Neutrophil (primary cell): ENCODE data around the gene LSM12.
A peak's percentile ranks its signal among the peaks of the same experiment; 100 is the strongest.

Experiments
- H3K27ac ChIP-seq: fragments of 200-600 bp; sonication (generic); 2 replicates; pipeline ENCODE4 v1.5.1; 2016; ENCODE audit warnings: mild to moderate bottlenecking, moderate library complexity
- H3K27me3 ChIP-seq: fragments of 200-600 bp; sonication (generic); 2 replicates; pipeline ENCODE4 v1.6.0; 2016; ENCODE audit warnings: mild to moderate bottlenecking
- H3K36me3 ChIP-seq: fragments of 200-600 bp; sonication (generic); 2 replicates; pipeline ENCODE4 v1.5.1; 2017
- H3K4me1 ChIP-seq, 2 experiments: fragments of 200-600 bp in 1 of 2; sonication (generic) in 1 of 2; 1 replicate in 1 of 2; 2 replicates in 1 of 2; pipeline versions ENCODE4 v1.5.1 to v1.6.1; 2013 to 2016; ENCODE audit warnings: low read depth in 1 of 2, low read length in 1 of 2, mild to moderate bottlenecking in 1 of 2, moderate library complexity in 1 of 2; ENCODE audit not compliant: control insufficient read depth in 1 of 2, insufficient read depth in 1 of 2
- H3K4me3 ChIP-seq, 2 experiments: fragments of 200-600 bp in 1 of 2; sonication (generic) in 1 of 2; 1 replicate in 1 of 2; 2 replicates in 1 of 2; pipeline ENCODE4 v1.5.1; 2013 to 2016; ENCODE audit warnings: low read depth in 1 of 2, low read length in 1 of 2, mild to moderate bottlenecking in 1 of 2, moderate library complexity in 1 of 2
- H3K9me3 ChIP-seq: fragments of 200-600 bp; sonication (generic); 2 replicates; pipeline ENCODE4 v1.5.1; 2016
- CTCF ChIP-seq: fragments of 200-600 bp; sonication (generic); IDR thresholded peaks from 2 replicates; pipeline ENCODE4 v1.5.1; 2016; ENCODE audit warnings: antibody characterized with exemption

LSM12 gene

GRCh38 chr17:44012874-44013273 is 53.6 kb downstream of the LSM12 start:
- Histone ChIP-seq H3K36me3 (peaks cover 4% of the 10 kb centered on the region), H3K27ac (no peak overlapping the region), H3K9me3 (no peaks in the 10 kb centered on the region), H3K27me3 (no peaks in the 10 kb centered on the region), H3K4me1 (peaks cover 15 to 18% of the 10 kb centered on the region in 2 experiments), H3K4me3 (no peak overlapping the region)
- TF ChIP-seq CTCF, result no peak

DNA sequence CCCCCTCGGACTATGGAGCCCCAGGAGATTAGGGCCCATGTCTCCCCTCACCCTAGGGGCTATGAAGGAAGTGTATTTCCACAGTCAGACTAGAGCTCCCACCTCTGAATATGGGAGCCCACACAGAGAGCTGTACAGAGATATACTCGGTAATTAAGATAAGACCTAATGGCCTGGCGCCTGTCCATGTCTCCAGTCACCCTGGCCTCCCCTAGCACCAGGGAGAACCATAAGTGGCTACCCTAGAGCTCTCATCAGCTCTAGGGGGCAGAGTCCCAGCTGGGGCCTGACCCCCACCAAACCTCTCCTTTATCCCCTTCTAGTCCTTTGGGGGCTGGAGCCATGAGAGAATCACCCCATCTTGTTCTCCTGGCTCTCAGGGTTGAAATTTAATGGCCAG is 54.1 kb downstream of the LSM12 start:
- H3K36me3 ChIP-seq, result peaks cover 4% of the 10 kb centered on the region
- H3K27me3 ChIP-seq, result no peaks in the 10 kb centered on the region
- no peaks in the 10 kb centered on the region for H3K9me3 ChIP-seq
- H3K4me3 ChIP-seq, result no peak overlapping the region
- H3K27ac ChIP-seq, result no peak overlapping the region
- H3K4me1 ChIP-seq, result peaks cover 20 to 23% of the 10 kb centered on the region in 2 experiments
- TF ChIP-seq CTCF, result no peak

- no peaks in the 10 kb centered on the region for H3K9me3 ChIP-seq
- H3K36me3 ChIP-seq, result peaks cover 4% of the 10 kb centered on the region
- TF ChIP-seq CTCF, result no peak
- no peak overlapping the region for H3K4me3 ChIP-seq
- no peaks in the 10 kb centered on the region for H3K27me3 ChIP-seq
- no peak overlapping the region for H3K27ac ChIP-seq
- H3K4me1 ChIP-seq, result peaks cover 24 to 27% of the 10 kb centered on the region in 2 experiments
These were observed 54.6 kb downstream of the LSM12 start for GRCh38 chr17:44011876-44012275.

- Histone ChIP-seq H3K9me3 (no peaks in the 10 kb centered on the region), H3K27me3 (no peaks in the 10 kb centered on the region), H3K36me3 (peaks cover 4% of the 10 kb centered on the region), H3K4me1 (peaks cover 29 to 32% of the 10 kb centered on the region in 2 experiments), H3K27ac (no peak overlapping the region), H3K4me3 (no peak overlapping the region)
- no peak for TF ChIP-seq CTCF
These were observed 55.4 kb downstream of the LSM12 start for GRCh38 chr17:44010966-44011647.

- peaks cover 31 to 32% of the 10 kb centered on the region in 2 experiments for H3K4me1 ChIP-seq
- H3K9me3 ChIP-seq, result no peaks in the 10 kb centered on the region
- peak overlapping the region in 1 of 2 experiments; percentile 94 for H3K4me3 ChIP-seq
- TF ChIP-seq CTCF, result no peak
- no peaks in the 10 kb centered on the region for H3K27me3 ChIP-seq
- H3K36me3 ChIP-seq, result peaks cover 4% of the 10 kb centered on the region
- H3K27ac ChIP-seq, result no peak overlapping the region
These were observed 58.1 kb downstream of the LSM12 start for GRCh38 chr17:44008205-44008909.
